Measurements from ENCODE around the gene SOCS7.

Gene SOCS7

DNA sequence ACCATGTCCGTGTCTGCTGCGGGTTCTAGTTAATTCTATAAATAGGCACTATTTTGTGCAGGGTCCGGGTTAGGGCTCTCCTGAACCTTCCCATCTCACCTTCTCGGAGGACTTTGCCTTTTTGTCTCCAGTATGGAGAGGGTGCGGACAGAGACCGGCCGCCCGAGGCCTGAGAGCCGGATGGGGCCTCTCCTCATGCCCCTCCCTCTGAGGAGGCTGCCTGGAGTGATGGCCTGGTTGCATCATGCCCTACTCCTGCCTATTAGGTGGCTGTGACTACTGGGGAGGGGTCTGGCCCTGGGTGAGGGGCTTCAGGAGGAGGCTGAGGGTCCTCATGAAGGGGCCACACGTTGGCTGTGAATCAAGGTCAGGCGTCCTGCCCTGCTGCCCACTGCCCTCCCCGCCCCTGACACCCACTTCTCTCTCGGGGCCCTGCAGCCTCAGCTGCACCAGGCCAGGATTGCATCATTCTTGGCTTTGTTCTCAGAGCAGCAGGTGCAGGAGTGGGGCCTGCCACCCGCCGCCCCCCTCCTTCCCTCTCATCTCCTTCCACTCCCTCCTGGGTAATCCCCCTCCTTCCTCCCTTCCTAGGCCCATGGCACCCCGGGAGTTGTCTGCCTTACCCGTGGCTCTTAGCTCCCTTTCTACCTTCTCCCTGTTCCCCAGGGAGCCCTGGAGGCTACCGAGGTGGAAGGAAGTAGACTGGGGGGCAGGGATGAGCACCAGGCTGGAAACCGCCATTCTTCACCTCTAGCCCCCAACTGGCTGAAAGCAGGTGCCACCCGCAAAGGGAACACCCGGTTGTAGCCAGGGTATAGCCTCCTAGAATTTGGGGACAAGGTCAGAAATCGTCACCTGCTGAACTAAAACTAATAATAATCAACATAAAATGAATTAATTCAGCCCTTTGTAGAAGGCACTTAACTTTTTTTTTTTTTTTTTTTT, 63.9 kb downstream of the SOCS7 start:
- peak; percentile 74 for DNase-seq (ENCODE audit: insufficient read length, low spot score)
- TF ChIP-seq POLR2A (IDR thresholded peaks at IDR 0.05; ENCODE audit: low read depth, low read length): no peak
- FAIRE-seq: no peak

DNA sequence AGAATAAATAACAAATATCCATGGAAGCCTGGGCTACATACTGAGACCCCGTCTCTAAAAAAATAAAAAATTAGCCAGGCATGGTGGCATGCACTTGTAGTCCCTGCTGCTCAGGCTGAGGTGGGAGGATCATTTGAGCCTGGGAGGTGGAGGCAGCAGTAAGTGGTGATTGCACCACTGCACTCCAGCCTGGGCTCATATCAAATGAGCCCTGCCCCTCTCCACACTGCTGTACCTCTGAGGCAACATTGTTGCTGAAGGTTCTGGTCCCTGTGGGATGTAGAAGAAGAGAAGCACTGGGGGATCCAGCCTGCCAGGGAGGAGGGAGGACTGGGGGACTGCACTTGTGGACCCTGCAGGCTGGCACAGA, 65.2 kb downstream of the SOCS7 start:
- TF ChIP-seq POLR2A (IDR thresholded peaks at IDR 0.05; ENCODE audit: low read depth, low read length): no peak
- DNase-seq (ENCODE audit: insufficient read length, low spot score): no peak
- no peak for FAIRE-seq

DNA sequence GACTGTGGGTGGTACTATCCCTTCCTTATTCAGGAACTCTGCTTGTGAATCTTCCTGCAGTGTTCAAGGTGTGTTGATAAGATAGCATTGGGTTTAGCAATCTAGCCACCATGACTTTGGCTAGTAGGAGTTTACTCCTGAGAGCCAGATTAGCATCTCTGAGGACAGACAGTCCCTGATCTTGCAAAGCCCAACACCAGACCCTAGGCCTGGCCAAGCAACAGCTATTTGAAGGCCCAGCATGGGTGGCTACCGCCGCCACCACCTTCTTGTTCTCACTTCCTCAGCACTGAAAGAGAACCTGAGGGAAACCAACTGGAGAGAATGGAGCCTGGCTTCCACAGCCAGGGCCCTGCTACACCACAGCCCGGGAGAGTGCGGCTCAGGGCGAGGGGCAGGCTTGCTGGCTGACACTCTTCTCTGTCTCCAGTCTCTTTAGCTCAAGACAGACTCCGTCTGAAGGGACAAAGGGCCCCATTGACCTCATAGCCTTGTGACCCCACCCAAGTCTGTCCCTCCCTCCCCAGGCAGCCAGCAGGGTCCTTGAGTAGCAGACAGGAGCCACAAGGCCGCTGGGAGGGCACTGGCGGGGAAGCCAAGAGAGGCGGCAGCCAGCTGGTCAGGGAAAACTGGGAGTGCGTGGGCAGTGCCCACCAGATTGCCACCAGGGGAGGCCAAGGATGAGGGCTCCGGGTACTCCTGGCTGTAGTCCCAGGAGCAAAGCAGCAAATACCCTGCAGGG, 65.7 kb downstream of the SOCS7 start:
- no peak for TF ChIP-seq POLR2A (IDR thresholded peaks at IDR 0.05; ENCODE audit: low read depth, low read length)
- peak; percentile 26 for DNase-seq (ENCODE audit: insufficient read length, low spot score)
- no peak for FAIRE-seq

DNA sequence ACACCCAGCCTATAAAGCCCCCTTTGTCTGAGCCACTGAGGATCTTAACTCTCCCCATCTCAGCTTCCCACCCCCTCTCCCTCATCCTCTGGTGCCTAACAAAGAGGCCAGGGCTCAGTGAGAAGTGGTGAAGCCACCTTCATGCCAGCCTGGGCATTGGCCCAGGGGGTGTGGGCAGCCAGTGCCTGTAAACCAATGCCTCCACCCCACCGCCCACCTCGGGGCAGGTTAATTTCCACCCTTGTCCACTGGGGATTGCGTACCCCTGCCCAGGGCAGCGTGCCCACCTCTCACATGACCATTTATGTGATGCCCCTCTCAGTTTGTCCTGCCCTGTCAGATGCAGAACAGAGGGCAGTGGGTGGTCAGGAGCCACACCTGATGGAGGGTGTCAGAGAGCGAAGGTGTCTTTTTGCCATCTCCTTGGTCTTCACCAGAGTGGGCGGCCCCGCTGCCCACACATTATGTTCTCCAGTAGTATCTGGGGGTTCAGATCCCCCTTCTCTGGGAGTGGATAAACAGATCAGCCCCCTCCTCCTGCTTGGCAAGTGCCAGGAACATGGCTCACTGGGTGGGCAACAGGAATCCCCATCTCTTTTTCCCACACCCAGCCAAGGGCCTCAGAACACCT, 66.5 kb downstream of the SOCS7 start:
- FAIRE-seq (no peak), DNase-seq (ENCODE audit: insufficient read length, low spot score) (no peak)
- TF ChIP-seq POLR2A (IDR thresholded peaks at IDR 0.05; ENCODE audit: low read depth, low read length): no peak

DNA sequence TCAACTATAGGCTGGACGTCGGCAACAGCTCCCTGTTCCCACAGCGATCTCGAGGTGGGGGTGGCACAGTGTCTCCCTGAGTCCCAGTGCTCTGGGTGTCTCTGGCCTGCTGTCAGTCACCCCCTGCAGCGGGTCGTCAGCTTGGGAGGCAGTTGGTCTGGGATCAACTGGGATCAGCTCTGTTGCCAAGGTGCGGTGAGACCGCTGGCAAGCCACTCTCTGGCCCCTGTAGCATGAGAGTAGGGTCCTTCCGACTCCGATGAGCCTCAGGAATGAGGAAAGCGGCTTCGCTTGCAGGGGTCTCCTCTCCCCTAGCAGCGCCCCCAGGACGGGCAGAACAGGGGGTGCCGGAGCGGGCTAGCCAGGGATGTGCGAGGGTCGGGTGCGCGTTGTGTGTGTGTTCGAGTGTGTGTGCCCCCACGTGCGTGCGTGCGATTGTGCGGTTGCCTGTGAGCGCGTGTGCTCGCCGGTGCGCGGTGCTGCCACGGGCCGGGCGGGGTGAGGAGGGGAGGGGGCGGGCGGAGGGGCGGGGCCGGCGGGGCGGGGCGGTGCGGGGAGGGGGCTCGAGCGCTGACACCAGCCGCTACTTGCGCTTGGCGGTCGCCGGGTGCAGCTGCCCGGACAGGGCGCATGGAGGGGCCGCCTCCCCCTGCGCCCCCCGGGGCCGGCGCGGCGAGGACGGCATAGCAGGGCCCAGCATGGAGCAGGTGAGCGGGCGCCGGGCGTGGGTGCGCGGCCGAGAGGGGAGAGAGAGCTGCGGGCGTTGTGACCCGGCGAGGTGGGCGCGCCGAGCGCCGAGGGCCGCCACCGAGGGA, 67.3 kb downstream of the SOCS7 start:
- DNase-seq (ENCODE audit: insufficient read length, low spot score) (no peak), FAIRE-seq (no peak)
- no peak for TF ChIP-seq POLR2A (IDR thresholded peaks at IDR 0.05; ENCODE audit: low read depth, low read length)

DNA sequence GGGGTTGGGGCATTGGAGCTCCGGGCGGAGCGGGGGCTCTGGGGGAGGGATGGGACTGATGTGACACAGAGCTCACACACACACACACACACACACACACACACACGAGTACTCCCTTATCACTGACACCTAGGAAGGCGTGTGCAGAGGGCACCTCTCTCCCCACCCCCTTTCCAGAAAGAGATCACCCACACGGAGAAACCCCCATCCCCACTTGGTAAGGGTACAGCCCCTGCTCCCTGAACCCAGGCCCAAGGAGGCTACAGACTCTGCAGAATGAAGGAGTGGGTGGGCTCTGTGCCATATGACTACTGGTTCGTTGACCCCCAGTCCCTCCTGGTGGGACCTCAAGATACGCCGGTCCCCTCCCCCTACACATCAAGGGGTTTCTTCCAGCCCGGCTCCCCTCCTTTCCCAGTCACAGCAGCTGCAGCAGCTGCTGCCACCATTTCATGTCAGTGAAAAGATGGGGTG, 67.9 kb downstream of the SOCS7 start:
- DNase-seq (ENCODE audit: insufficient read length, low spot score) (no peak), FAIRE-seq (no peak)
- TF ChIP-seq POLR2A (IDR thresholded peaks at IDR 0.05; ENCODE audit: low read depth, low read length): no peak

DNA sequence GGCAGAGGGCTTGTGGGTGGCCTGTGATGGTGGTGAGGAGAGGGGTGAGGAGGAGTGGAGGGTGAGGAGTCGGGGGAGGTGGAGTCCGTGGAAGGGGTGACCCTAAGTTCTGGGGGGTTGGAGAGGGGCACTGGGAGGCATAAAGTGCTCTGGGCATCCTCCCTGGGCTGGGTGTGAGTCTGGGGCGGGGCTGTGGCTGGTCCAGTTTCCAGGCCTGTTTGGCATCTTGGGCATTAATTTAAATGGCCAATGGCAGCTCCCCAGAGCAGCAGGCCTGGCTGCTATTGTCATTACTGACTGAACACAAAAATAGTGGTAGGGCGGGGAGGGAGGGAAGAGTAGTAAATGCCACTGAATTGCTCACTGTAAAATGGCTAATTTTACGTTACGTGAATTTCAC, 68.9 kb downstream of the SOCS7 start:
- FAIRE-seq: no peak
- no peak for DNase-seq (ENCODE audit: insufficient read length, low spot score)
- no peak for TF ChIP-seq POLR2A (IDR thresholded peaks at IDR 0.05; ENCODE audit: low read depth, low read length)

DNA sequence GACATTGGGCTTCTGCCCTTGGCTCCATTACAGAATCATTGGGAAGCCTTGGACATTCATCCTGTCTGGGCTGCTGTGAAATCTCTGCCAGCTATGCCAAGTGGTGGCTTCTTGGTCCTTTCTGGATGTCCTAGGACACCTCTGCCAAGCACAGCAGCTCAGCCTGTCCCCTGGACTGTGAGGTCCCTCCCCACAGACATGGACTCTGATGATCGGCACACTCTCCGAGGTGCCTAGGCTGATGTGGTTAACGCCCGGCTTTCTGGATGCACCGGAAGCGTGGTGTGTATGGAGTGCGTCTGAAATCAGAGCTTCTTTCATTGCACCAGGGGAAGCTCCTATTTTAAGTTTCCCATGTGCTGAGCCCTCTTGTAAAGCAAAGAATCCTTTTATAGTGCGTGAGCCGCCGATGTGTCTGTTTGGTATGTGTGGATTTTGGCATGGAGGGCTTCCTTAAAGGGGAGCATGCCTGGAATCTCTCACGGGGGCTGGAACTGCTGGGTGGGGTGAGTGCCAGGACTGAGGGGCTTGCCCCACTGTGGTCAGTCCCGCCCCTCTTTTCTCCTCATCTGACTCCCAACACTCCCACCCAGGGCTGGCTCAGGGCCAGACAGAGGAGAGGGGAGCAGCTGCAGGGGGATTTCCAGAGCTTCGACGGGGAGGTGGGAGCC, 69.7 kb downstream of the SOCS7 start:
- DNase-seq (ENCODE audit: insufficient read length, low spot score): no peak
- no peak for FAIRE-seq
- no peak for TF ChIP-seq POLR2A (IDR thresholded peaks at IDR 0.05; ENCODE audit: low read depth, low read length)

DNA sequence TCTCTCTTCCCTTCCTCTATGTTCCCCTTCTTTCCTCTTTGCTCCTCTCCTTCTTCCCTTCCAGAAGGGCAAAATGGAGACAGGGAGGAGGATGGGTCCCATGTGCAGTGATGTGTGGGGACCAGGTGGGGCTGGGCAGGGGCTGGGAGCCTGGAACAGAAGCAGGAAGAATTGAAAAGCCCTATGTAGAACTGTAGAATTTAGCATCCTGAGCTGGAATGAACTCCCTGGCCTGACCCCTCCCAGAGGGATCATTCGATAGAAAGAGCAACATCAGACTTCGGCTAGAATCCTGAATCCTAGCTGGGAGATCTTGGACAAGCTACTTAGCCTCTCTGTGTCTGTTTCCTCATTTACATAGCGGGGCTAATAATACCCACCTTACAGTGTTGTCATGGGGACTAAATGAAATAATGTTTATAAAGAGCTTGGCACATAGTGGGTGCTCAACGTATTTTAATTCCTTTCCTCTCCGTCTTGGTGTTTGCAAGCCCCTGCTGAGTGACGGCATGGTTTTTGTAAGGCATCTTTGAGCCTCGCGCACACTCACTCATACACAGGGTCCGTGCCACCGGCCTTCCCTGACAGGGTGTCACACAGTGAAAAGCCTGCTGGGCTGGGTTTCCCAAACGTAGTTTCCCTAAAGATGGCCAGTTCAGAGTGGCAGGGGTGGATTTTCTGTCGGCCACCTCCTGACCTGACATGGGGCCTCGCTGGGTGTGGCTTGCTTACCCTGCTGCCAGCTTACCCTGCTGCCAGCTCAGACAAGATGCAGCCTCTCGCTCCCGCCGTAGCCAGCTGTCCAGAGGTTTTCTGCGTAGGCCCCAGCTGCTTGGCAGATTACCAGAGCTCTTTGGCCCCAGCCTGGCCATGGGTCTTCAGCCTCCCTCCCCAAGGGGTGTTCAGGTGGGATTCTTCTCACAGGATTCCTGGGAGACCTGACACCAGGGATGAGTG, 70.5 kb downstream of the SOCS7 start:
- no peak for FAIRE-seq
- TF ChIP-seq POLR2A (IDR thresholded peaks at IDR 0.05; ENCODE audit: low read depth, low read length): no peak
- DNase-seq (ENCODE audit: insufficient read length, low spot score): no peak

DNA sequence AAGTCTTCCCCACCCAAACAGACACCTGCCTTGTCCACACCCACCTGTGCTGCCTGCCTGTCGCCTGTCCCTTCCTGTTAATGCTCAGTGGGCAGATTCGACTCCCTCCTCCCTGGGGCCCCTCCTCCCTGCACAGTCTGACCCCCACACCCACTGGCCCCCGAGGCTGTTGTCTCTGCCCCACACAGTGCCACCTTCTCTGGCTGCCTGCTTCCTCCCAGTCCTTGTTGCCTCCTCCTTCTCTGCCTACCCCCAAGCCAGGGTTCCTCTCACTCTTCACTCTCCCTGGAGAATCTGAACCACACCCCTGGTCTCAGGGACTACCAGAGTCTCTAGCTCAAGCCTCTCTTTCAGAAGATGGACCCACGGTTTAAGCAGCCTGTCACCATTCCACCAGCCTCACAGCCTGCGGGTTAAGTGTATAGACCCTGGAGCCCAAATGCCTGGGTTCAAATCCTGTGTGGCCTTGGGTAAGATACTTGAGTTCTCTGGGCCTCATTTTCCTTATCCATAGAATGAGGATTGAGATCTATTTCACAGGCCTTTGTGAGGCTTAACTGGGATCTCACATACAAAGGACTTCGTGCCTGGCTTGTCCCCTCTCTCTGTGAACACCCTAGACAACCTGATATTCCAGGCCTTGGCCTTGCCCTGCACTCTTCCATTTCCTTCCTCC, 72.8 kb downstream of the SOCS7 start:
- DNase-seq (ENCODE audit: insufficient read length, low spot score) (no peak), FAIRE-seq (no peak)
- TF ChIP-seq POLR2A (IDR thresholded peaks at IDR 0.05; ENCODE audit: low read depth, low read length): no peak

DNA sequence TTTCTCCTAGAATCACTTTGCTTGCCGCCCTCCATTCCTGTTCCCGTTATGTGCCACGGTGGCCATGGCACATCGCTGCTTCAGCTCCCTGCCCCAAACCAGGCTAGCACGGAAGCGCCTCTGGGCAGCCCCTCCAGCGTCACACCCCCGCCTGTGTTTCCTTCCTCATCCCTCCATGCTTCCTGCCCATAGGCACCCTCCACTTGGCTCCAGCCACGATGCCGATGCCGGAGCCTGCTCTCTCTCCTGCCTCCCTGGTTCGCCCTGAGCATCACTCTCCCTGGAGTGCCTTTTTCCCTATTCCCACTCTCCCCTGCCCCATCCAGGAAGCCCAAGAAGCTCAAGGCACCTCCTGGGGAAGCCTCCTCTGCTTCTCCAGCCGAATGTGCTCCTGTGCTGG, 73.4 kb downstream of the SOCS7 start:
- DNase-seq (ENCODE audit: insufficient read length, low spot score) (no peak), FAIRE-seq (no peak)
- TF ChIP-seq POLR2A (IDR thresholded peaks at IDR 0.05; ENCODE audit: low read depth, low read length): no peak

Data from H54 (cell line).